ENCODE measurements around the gene MYO1E. TPM values are rescaled to one million over a fixed set of nuclear protein-coding genes. Genes with fewer than 3 reads are reported as not detected.
A peak's percentile ranks its signal among the peaks of the same experiment; 100 is the strongest.

MYO1E gene
- polyA plus RNA-seq, 1 donor: 126 TPM

- no peak overlapping the region for H3K4me3 ChIP-seq (ENCODE audit: low read length)
- DNase-seq: no peak
- H3K4me1 ChIP-seq (ENCODE audit: control insufficient read depth, insufficient read depth, low read length): no peaks in the 10 kb centered on the region
- no peaks in the 10 kb centered on the region for H3K27me3 ChIP-seq (ENCODE audit: control insufficient read depth, insufficient read depth, low read length)
- WGBS (ENCODE audit: insufficient coverage, low lambda C conversion rate): 97% methylated on average over 6 of the region's 8 CpGs
- H3K9me3 ChIP-seq (ENCODE audit: control insufficient read depth, low read depth, low read length): no peaks in the 10 kb centered on the region
- H3K36me3 ChIP-seq (ENCODE audit: control insufficient read depth, insufficient read depth, low read length): peaks cover 5% of the 10 kb centered on the region
- H3K27ac ChIP-seq (ENCODE audit: low read length): peak overlapping the region; percentile 28
Measured at GRCh38 chr15:59237119-59237855, 135.4 kb downstream of the MYO1E start.

GRCh38 chr15:59236394-59236793 is 136.3 kb downstream of the MYO1E start:
- DNase-seq: peak; percentile 43 to 77
- 50% methylated on average over 1 of the region's 1 CpG for WGBS (ENCODE audit: insufficient coverage, low lambda C conversion rate)

GRCh38 chr15:59232476-59232875 is 140.2 kb downstream of the MYO1E start:
- no peak overlapping the region for H3K4me3 ChIP-seq (ENCODE audit: low read length)
- no peak for DNase-seq
- H3K27me3 ChIP-seq (ENCODE audit: control insufficient read depth, insufficient read depth, low read length): no peaks in the 10 kb centered on the region
- no peak overlapping the region for H3K27ac ChIP-seq (ENCODE audit: low read length)
- WGBS (ENCODE audit: insufficient coverage, low lambda C conversion rate): no CpG with 5 or more reads among the region's 1 CpG
- H3K36me3 ChIP-seq (ENCODE audit: control insufficient read depth, insufficient read depth, low read length): peaks cover 27% of the 10 kb centered on the region
- no peaks in the 10 kb centered on the region for H3K4me1 ChIP-seq (ENCODE audit: control insufficient read depth, insufficient read depth, low read length)
- no peaks in the 10 kb centered on the region for H3K9me3 ChIP-seq (ENCODE audit: control insufficient read depth, low read depth, low read length)

More at GRCh38 chr15:59236394-59236793, 136.3 kb downstream of the MYO1E start:
- Histone ChIP-seq H3K36me3 (ENCODE audit: control insufficient read depth, insufficient read depth, low read length) (peaks cover 7% of the 10 kb centered on the region), H3K27me3 (ENCODE audit: control insufficient read depth, insufficient read depth, low read length) (no peaks in the 10 kb centered on the region), H3K4me3 (ENCODE audit: low read length) (no peak overlapping the region), H3K4me1 (ENCODE audit: control insufficient read depth, insufficient read depth, low read length) (no peaks in the 10 kb centered on the region), H3K27ac (ENCODE audit: low read length) (peak overlapping the region; percentile 28), H3K9me3 (ENCODE audit: control insufficient read depth, low read depth, low read length) (no peaks in the 10 kb centered on the region)

GRCh38 chr15:59230531-59231055 is 142.1 kb downstream of the MYO1E start:
- no peaks in the 10 kb centered on the region for H3K9me3 ChIP-seq (ENCODE audit: control insufficient read depth, low read depth, low read length)

GRCh38 chr15:59229453-59229852 is 143.2 kb downstream of the MYO1E start:
- Histone ChIP-seq H3K27ac (ENCODE audit: low read length) (no peak overlapping the region), H3K4me1 (ENCODE audit: control insufficient read depth, insufficient read depth, low read length) (no peaks in the 10 kb centered on the region), H3K9me3 (ENCODE audit: control insufficient read depth, low read depth, low read length) (no peaks in the 10 kb centered on the region), H3K36me3 (ENCODE audit: control insufficient read depth, insufficient read depth, low read length) (peaks cover 47% of the 10 kb centered on the region), H3K27me3 (ENCODE audit: control insufficient read depth, insufficient read depth, low read length) (no peaks in the 10 kb centered on the region), H3K4me3 (ENCODE audit: low read length) (no peak overlapping the region)
- 67% methylated on average over 2 of the region's 3 CpGs for WGBS (ENCODE audit: insufficient coverage, low lambda C conversion rate)
- no peak for DNase-seq

More at GRCh38 chr15:59230531-59231055, 142.1 kb downstream of the MYO1E start:
- H3K27me3 ChIP-seq (ENCODE audit: control insufficient read depth, insufficient read depth, low read length): no peaks in the 10 kb centered on the region
- H3K4me3 ChIP-seq (ENCODE audit: low read length): no peak overlapping the region
- DNase-seq: no peak
- H3K36me3 ChIP-seq (ENCODE audit: control insufficient read depth, insufficient read depth, low read length): peaks cover 39% of the 10 kb centered on the region
- WGBS (ENCODE audit: insufficient coverage, low lambda C conversion rate): no CpG with 5 or more reads among the region's 2 CpGs
- no peaks in the 10 kb centered on the region for H3K4me1 ChIP-seq (ENCODE audit: control insufficient read depth, insufficient read depth, low read length)
- H3K27ac ChIP-seq (ENCODE audit: low read length): no peak overlapping the region

- H3K4me3 ChIP-seq (ENCODE audit: low read length): no peak overlapping the region
- H3K9me3 ChIP-seq (ENCODE audit: control insufficient read depth, low read depth, low read length): no peaks in the 10 kb centered on the region
- H3K36me3 ChIP-seq (ENCODE audit: control insufficient read depth, insufficient read depth, low read length): peaks cover 52% of the 10 kb centered on the region
- DNase-seq: no peak
- no peaks in the 10 kb centered on the region for H3K4me1 ChIP-seq (ENCODE audit: control insufficient read depth, insufficient read depth, low read length)
- no CpG with 5 or more reads among the region's 4 CpGs for WGBS (ENCODE audit: insufficient coverage, low lambda C conversion rate)
- no peaks in the 10 kb centered on the region for H3K27me3 ChIP-seq (ENCODE audit: control insufficient read depth, insufficient read depth, low read length)
- no peak overlapping the region for H3K27ac ChIP-seq (ENCODE audit: low read length)
Measured at GRCh38 chr15:59229015-59229414, 143.7 kb downstream of the MYO1E start.

GRCh38 chr15:59227021-59227420 is 145.7 kb downstream of the MYO1E start:
- 89% methylated on average over 3 of the region's 4 CpGs for WGBS (ENCODE audit: insufficient coverage, low lambda C conversion rate)
- Histone ChIP-seq H3K9me3 (ENCODE audit: control insufficient read depth, low read depth, low read length) (no peaks in the 10 kb centered on the region), H3K4me3 (ENCODE audit: low read length) (no peak overlapping the region), H3K27me3 (ENCODE audit: control insufficient read depth, insufficient read depth, low read length) (no peaks in the 10 kb centered on the region), H3K36me3 (ENCODE audit: control insufficient read depth, insufficient read depth, low read length) (peaks cover 69% of the 10 kb centered on the region), H3K27ac (ENCODE audit: low read length) (no peak overlapping the region), H3K4me1 (ENCODE audit: control insufficient read depth, insufficient read depth, low read length) (no peaks in the 10 kb centered on the region)
- no peak for DNase-seq

- no CpG with 5 or more reads among the region's 7 CpGs for WGBS (ENCODE audit: insufficient coverage, low lambda C conversion rate)
- Histone ChIP-seq H3K27me3 (ENCODE audit: control insufficient read depth, insufficient read depth, low read length) (no peaks in the 10 kb centered on the region), H3K4me1 (ENCODE audit: control insufficient read depth, insufficient read depth, low read length) (no peaks in the 10 kb centered on the region), H3K9me3 (ENCODE audit: control insufficient read depth, low read depth, low read length) (no peaks in the 10 kb centered on the region), H3K36me3 (ENCODE audit: control insufficient read depth, insufficient read depth, low read length) (peaks cover 66% of the 10 kb centered on the region), H3K27ac (ENCODE audit: low read length) (no peak overlapping the region), H3K4me3 (ENCODE audit: low read length) (no peak overlapping the region)
- no peak for DNase-seq
Measured at GRCh38 chr15:59224474-59224873, 148.2 kb downstream of the MYO1E start.

GRCh38 chr15:59223736-59224135 is 148.9 kb downstream of the MYO1E start:
- no peak for DNase-seq
- 50% methylated on average over 1 of the region's 3 CpGs for WGBS (ENCODE audit: insufficient coverage, low lambda C conversion rate)
- H3K4me3 ChIP-seq (ENCODE audit: low read length): no peak overlapping the region
- H3K36me3 ChIP-seq (ENCODE audit: control insufficient read depth, insufficient read depth, low read length): peaks cover 65% of the 10 kb centered on the region
- no peaks in the 10 kb centered on the region for H3K9me3 ChIP-seq (ENCODE audit: control insufficient read depth, low read depth, low read length)
- no peaks in the 10 kb centered on the region for H3K27me3 ChIP-seq (ENCODE audit: control insufficient read depth, insufficient read depth, low read length)
- no peaks in the 10 kb centered on the region for H3K4me1 ChIP-seq (ENCODE audit: control insufficient read depth, insufficient read depth, low read length)
- no peak overlapping the region for H3K27ac ChIP-seq (ENCODE audit: low read length)

GRCh38 chr15:59222906-59223550 is 149.6 kb downstream of the MYO1E start:
- no peaks in the 10 kb centered on the region for H3K27me3 ChIP-seq (ENCODE audit: control insufficient read depth, insufficient read depth, low read length)
- 100% methylated on average over 1 of the region's 11 CpGs for WGBS (ENCODE audit: insufficient coverage, low lambda C conversion rate)
- no peaks in the 10 kb centered on the region for H3K9me3 ChIP-seq (ENCODE audit: control insufficient read depth, low read depth, low read length)
- no peaks in the 10 kb centered on the region for H3K4me1 ChIP-seq (ENCODE audit: control insufficient read depth, insufficient read depth, low read length)
- no peak overlapping the region for H3K27ac ChIP-seq (ENCODE audit: low read length)
- DNase-seq: no peak
- H3K36me3 ChIP-seq (ENCODE audit: control insufficient read depth, insufficient read depth, low read length): peaks cover 65% of the 10 kb centered on the region
- no peak overlapping the region for H3K4me3 ChIP-seq (ENCODE audit: low read length)
